ENCODE measurements around the gene CDH4. TPM values are rescaled to one million over a fixed set of nuclear protein-coding genes. Genes with fewer than 3 reads are reported as not detected.

The CDH4 gene
- total RNA-seq, 1 donor from 2014 or later: 0.06 TPM

- no peaks in the 10 kb centered on the region for H3K4me1 ChIP-seq
- intact Hi-C loops (cut with DNase I): no loop called here
- no peaks in the 10 kb centered on the region for H3K36me3 ChIP-seq
- H3K27me3 ChIP-seq (ENCODE audit: low read depth): no peaks in the 10 kb centered on the region
- ATAC-seq (no peak), DNase-seq (no peak)
- H3K9me3 ChIP-seq: peaks cover 14% of the 10 kb centered on the region
- no peak overlapping the region for H3K27ac ChIP-seq
- TF ChIP-seq CTCF (IDR thresholded peaks at IDR 0.05): no peak
- H3K4me3 ChIP-seq: no peak overlapping the region
Observed at GRCh38 chr20:61750093-61750492, 498.0 kb downstream of the CDH4 start.

DNA sequence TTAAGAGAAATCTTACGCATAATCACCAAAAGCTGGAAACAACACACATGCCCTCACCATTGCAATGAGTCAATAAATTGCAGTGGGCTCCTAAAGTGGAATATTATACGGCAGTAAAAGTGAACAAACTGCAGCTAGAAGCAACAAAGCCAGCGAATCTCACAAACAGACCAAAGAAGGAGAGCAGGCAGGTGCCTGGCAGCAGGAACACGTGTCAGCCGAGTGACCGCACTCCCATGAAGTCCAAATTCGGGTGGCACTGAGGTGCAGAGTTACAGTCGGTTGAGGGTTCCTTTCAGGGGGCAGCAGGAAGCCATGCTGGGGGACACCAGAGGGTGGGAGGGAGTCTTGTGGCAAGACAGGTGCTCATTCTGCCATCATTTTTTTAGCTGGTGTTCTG, 500.5 kb downstream of the CDH4 start:
- intact Hi-C loops (cut with DNase I): no loop called here
- H3K4me1 ChIP-seq: no peaks in the 10 kb centered on the region
- no peak for TF ChIP-seq CTCF (IDR thresholded peaks at IDR 0.05)

GRCh38 chr20:61753316-61753942, 501.4 kb downstream of the CDH4 start:
- peaks cover 14% of the 10 kb centered on the region for H3K9me3 ChIP-seq
- DNase-seq (peak; percentile 8), ATAC-seq (no peak)
- H3K27me3 ChIP-seq (ENCODE audit: low read depth): peaks cover under 1% of the 10 kb centered on the region
- H3K27ac ChIP-seq: no peak overlapping the region
- H3K4me1 ChIP-seq: no peaks in the 10 kb centered on the region
- TF ChIP-seq CTCF (IDR thresholded peaks at IDR 0.05): no peak
- H3K36me3 ChIP-seq: no peaks in the 10 kb centered on the region
- intact Hi-C loops (cut with DNase I): no loop called here
- H3K4me3 ChIP-seq: no peak overlapping the region

More for the DNA sequence above, 500.5 kb downstream of the CDH4 start:
- peak; percentile 10 for DNase-seq
- no peak overlapping the region for H3K4me3 ChIP-seq
- H3K27ac ChIP-seq: no peak overlapping the region
- no peak for ATAC-seq
- no peaks in the 10 kb centered on the region for H3K27me3 ChIP-seq (ENCODE audit: low read depth)
- no peaks in the 10 kb centered on the region for H3K36me3 ChIP-seq
- H3K9me3 ChIP-seq: peaks cover 14% of the 10 kb centered on the region

GRCh38 chr20:61753987-61754956, 502.2 kb downstream of the CDH4 start:
- ATAC-seq (peak in 1 of 2 donors; percentile 49), DNase-seq (peak; percentile 26)
- Histone ChIP-seq H3K4me1 (no peaks in the 10 kb centered on the region), H3K27me3 (ENCODE audit: low read depth) (peaks cover 3% of the 10 kb centered on the region), H3K4me3 (no peak overlapping the region), H3K27ac (no peak overlapping the region), H3K36me3 (no peaks in the 10 kb centered on the region), H3K9me3 (peaks cover 14% of the 10 kb centered on the region)
- TF ChIP-seq CTCF (IDR thresholded peaks at IDR 0.05): no peak
- intact Hi-C loops (cut with DNase I): no loop called here

GRCh38 chr20:61754976-61755778, 503.1 kb downstream of the CDH4 start:
- ATAC-seq (peak in 1 of 2 donors; percentile 23), DNase-seq (peak; percentile 7)
- TF ChIP-seq CTCF (IDR thresholded peaks at IDR 0.05): no peak
- H3K27ac ChIP-seq: no peak overlapping the region
- H3K4me1 ChIP-seq: no peaks in the 10 kb centered on the region
- no peak overlapping the region for H3K4me3 ChIP-seq
- peaks cover 11% of the 10 kb centered on the region for H3K9me3 ChIP-seq
- intact Hi-C loops (cut with DNase I): no loop called here
- H3K36me3 ChIP-seq: no peaks in the 10 kb centered on the region
- peaks cover 3% of the 10 kb centered on the region for H3K27me3 ChIP-seq (ENCODE audit: low read depth)
